Karpas-422 (cell line): Measurements from ENCODE around the gene HNRNPK. TPM values are rescaled to one million over a fixed set of nuclear protein-coding genes. Genes with fewer than 3 reads are reported as not detected.
A peak's percentile ranks its signal among the peaks of the same experiment; 100 is the strongest.

Experiments
- DNase-seq: peaks from one replicate; pipeline ENCODE4 v3.0.0-alpha.2; 2015
- H2AFZ ChIP-seq: fragments of 200-600 bp; sonication (generic); 2 replicates; pipeline ENCODE4 v1.6.1; 2014; ENCODE audit warnings: antibody characterized with exemption, low read length, mixed read lengths
- H3K27ac ChIP-seq: fragments of 200-600 bp; sonication (generic); 2 replicates; pipeline ENCODE4 v1.5.1; 2014; ENCODE audit warnings: mild to moderate bottlenecking, low read length, moderate library complexity
- H3K27me3 ChIP-seq: fragments of 200-600 bp; sonication (generic); 2 replicates; pipeline ENCODE4 v1.6.1; 2014; ENCODE audit warnings: low read length, mixed read lengths
- H3K36me3 ChIP-seq: fragments of 200-600 bp; sonication (generic); 2 replicates; pipeline ENCODE4 v1.6.1; 2014; ENCODE audit warnings: low read length, mixed read lengths; ENCODE audit not compliant: insufficient read depth
- H3K4me1 ChIP-seq: fragments of 200-600 bp; sonication (generic); 2 replicates; pipeline ENCODE4 v1.6.1; 2014; ENCODE audit warnings: mild to moderate bottlenecking, low read length, mixed read lengths
- H3K4me2 ChIP-seq: fragments of 200-600 bp; sonication (generic); 2 replicates; pipeline ENCODE4 v1.6.1; 2014; ENCODE audit warnings: low read length, low read depth, mild to moderate bottlenecking; ENCODE audit not compliant: poor library complexity, severe bottlenecking
- H3K4me3 ChIP-seq: fragments of 200-600 bp; sonication (generic); 2 replicates; pipeline ENCODE4 v1.5.1; 2014; ENCODE audit warnings: mild to moderate bottlenecking, antibody characterized with exemption, low read length, mixed read lengths
- H3K79me2 ChIP-seq: fragments of 200-600 bp; sonication (generic); 2 replicates; pipeline ENCODE4 v1.6.1; 2014; ENCODE audit warnings: mild to moderate bottlenecking, low read length, mixed read lengths
- H3K9ac ChIP-seq: fragments of 200-600 bp; sonication (generic); 2 replicates; pipeline ENCODE4 v1.6.0; 2014; ENCODE audit warnings: low read length
- H3K9me2 ChIP-seq: fragments of 200-600 bp; sonication (generic), shearing (Covaris generic); replicated peaks from 2 replicates; pipeline ENCODE4 v1.6.0; 2014; ENCODE audit warnings: mild to moderate bottlenecking, low read length, moderate library complexity; ENCODE audit not compliant: insufficient read depth
- H3K9me3 ChIP-seq: fragments of 300-700, 200-600 bp; sonication (generic); 2 replicates; pipeline ENCODE4 v1.6.1; 2014; ENCODE audit warnings: low read length, mixed read lengths
- H4K20me1 ChIP-seq: fragments of 200-600 bp; sonication (generic); 2 replicates; pipeline ENCODE4 v1.6.1; 2014; ENCODE audit warnings: mild to moderate bottlenecking, antibody characterized with exemption, low read length, low read depth; ENCODE audit not compliant: insufficient read depth
- total RNA-seq: library from RNA; depleted of rRNA; stranded (reverse); fragments of >200 nt; shearing (Covaris generic); gene quantifications from 2 replicates; pipeline ENCODE4 v1.2.3, GENCODE V29; 2014; ENCODE audit warnings: low replicate concordance

Gene HNRNPK
- total RNA-seq, 1 experiment from 2014 or later: 513 TPM

DNA sequence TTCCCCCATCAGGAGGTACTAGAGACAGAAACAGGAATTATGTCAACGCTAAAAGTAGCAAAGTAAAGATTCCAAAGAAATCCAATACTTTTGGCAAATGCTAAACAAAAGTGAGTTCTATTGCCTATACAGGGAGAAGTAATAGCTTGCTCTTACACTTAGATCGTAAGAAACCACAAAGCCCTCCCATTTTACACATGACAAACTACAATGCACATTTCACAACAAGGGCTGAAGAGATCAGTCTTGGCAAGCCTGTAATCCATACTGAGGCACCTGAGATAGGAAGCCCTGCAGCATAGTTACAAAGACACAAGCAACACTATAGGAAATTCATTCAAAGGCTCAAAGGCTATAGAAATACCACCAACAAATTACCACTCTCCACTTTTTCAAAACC is 7.7 kb downstream of the HNRNPK start:
- peaks cover 80% of the 10 kb centered on the region for H4K20me1 ChIP-seq
- no peak overlapping the region for H3K9ac ChIP-seq
- H3K79me2 ChIP-seq: peaks cover 35% of the 10 kb centered on the region
- H3K4me3 ChIP-seq: no peak overlapping the region
- no peak for DNase-seq
- peaks cover 91% of the 10 kb centered on the region for H3K36me3 ChIP-seq
- peaks cover 2% of the 10 kb centered on the region; the same call in 1 of the 2 replicates for H3K4me1 ChIP-seq
- H3K27me3 ChIP-seq: no peaks in the 10 kb centered on the region
- no peak overlapping the region for H3K4me2 ChIP-seq
- no peaks in the 10 kb centered on the region for H3K9me2 ChIP-seq
- H3K9me3 ChIP-seq: no peaks in the 10 kb centered on the region
- no peak overlapping the region for H2AFZ ChIP-seq
- no peak overlapping the region for H3K27ac ChIP-seq

DNA sequence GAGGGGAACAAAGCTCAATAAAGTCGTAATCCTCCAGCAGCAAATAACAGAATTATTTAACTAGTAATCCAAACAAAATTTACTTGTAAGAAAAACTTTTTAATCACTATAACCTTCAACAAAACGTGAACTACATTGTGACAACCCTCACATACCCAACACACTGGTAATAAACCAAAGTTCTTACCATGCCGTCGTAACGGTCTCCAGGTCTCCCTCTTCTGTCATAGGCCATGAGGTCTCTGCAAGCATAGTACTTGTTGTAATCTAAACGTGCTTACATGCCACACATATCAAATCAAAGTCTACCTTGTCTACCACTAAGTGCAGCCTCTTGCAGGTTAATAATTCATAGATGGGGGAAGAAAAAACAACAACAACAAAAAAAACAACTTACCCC is 8.5 kb downstream of the HNRNPK start:
- Histone ChIP-seq H3K9me2 (no peaks in the 10 kb centered on the region), H3K27ac (no peak overlapping the region), H2AFZ (no peak overlapping the region), H3K36me3 (peaks cover 88% of the 10 kb centered on the region), H3K4me3 (no peak overlapping the region), H3K9ac (no peak overlapping the region), H3K9me3 (no peaks in the 10 kb centered on the region), H3K79me2 (peaks cover 27% of the 10 kb centered on the region), H3K4me2 (no peak overlapping the region), H3K27me3 (no peaks in the 10 kb centered on the region), H3K4me1 (no peaks in the 10 kb centered on the region), H4K20me1 (peaks cover 78% of the 10 kb centered on the region)
- no peak for DNase-seq

DNA sequence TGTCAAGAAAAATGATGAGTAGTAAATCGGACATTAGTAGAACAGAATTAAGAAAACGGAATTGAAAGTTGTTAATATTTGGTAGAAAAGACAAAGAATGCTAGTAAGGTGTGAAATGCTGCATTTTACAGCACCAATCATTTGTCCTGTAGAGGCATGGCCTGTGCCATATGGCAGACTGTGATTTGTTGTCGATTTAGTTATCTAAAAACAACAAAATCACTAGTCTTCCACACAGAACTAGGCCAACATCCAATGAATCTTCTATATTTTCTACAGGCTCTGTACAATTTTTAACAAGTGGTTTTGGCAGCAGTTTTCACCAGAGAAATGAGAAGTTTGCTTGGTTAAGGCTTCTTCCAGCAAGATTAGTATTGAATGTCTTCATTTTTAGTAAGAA is 10.4 kb downstream of the HNRNPK start:
- H3K4me2 ChIP-seq: no peak overlapping the region
- no peaks in the 10 kb centered on the region for H3K9me3 ChIP-seq
- DNase-seq: no peak
- H3K4me1 ChIP-seq: no peaks in the 10 kb centered on the region
- H2AFZ ChIP-seq: no peak overlapping the region
- H4K20me1 ChIP-seq: peaks cover 66% of the 10 kb centered on the region
- no peaks in the 10 kb centered on the region for H3K9me2 ChIP-seq
- H3K27me3 ChIP-seq: no peaks in the 10 kb centered on the region
- H3K4me3 ChIP-seq: no peak overlapping the region
- H3K36me3 ChIP-seq: peaks cover 72% of the 10 kb centered on the region
- H3K9ac ChIP-seq: no peak overlapping the region
- H3K79me2 ChIP-seq: peaks cover 9% of the 10 kb centered on the region
- H3K27ac ChIP-seq: no peak overlapping the region

DNA sequence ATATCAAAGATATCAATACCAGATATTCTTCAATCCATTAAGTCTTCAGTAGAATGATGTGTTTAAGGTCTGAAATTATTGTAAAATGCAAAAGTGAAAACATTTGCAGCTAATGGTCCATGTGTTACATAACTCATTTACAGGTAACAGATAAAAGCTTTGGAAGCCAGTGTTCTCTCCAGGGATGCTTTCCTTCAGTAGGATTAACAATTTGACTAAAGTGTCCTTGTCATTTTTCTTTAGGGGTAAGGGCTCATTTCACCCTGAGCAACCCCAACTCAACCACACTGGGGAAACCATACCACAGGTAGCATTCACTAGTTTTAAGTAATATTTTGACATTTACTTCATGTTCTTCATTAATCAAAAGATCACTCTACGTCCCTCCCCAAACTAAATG is 12.9 kb downstream of the HNRNPK start:
- Histone ChIP-seq H3K9me3 (no peaks in the 10 kb centered on the region), H3K9ac (no peak overlapping the region), H3K9me2 (no peaks in the 10 kb centered on the region), H3K79me2 (no peaks in the 10 kb centered on the region; the same call in 1 of the 2 replicates), H3K4me3 (no peak overlapping the region), H4K20me1 (peaks cover 44% of the 10 kb centered on the region), H3K4me1 (no peaks in the 10 kb centered on the region), H2AFZ (no peak overlapping the region), H3K27ac (no peak overlapping the region), H3K27me3 (no peaks in the 10 kb centered on the region), H3K4me2 (no peak overlapping the region), H3K36me3 (peaks cover 47% of the 10 kb centered on the region)
- no peak for DNase-seq

DNA sequence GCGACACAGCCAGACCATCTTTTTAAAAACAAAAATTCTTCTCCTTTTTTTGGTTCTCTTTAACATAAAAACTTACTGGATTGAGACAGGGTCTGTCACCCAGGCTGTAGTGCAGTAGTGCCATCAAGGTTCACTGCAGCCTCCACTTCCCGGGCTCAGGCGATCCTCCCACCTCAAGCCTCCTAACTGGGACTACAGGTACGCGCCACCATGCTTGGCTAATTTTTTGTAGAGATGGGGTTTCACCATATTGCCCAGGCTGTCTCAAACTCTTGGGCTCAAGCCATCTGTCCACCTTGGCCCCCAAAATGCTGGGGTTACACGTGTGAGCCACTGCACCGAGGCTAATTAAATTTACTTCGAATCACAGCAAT is 13.8 kb downstream of the HNRNPK start:
- Histone ChIP-seq H2AFZ (no peak overlapping the region), H3K4me3 (no peak overlapping the region), H3K36me3 (peaks cover 38% of the 10 kb centered on the region), H3K9me3 (no peaks in the 10 kb centered on the region), H3K9ac (no peak overlapping the region), H3K4me2 (no peak overlapping the region), H3K9me2 (no peaks in the 10 kb centered on the region), H3K27ac (no peak overlapping the region), H4K20me1 (peaks cover 37% of the 10 kb centered on the region), H3K27me3 (no peaks in the 10 kb centered on the region), H3K79me2 (no peaks in the 10 kb centered on the region; the same call in 1 of the 2 replicates), H3K4me1 (no peaks in the 10 kb centered on the region)
- peak; percentile 63 for DNase-seq

DNA sequence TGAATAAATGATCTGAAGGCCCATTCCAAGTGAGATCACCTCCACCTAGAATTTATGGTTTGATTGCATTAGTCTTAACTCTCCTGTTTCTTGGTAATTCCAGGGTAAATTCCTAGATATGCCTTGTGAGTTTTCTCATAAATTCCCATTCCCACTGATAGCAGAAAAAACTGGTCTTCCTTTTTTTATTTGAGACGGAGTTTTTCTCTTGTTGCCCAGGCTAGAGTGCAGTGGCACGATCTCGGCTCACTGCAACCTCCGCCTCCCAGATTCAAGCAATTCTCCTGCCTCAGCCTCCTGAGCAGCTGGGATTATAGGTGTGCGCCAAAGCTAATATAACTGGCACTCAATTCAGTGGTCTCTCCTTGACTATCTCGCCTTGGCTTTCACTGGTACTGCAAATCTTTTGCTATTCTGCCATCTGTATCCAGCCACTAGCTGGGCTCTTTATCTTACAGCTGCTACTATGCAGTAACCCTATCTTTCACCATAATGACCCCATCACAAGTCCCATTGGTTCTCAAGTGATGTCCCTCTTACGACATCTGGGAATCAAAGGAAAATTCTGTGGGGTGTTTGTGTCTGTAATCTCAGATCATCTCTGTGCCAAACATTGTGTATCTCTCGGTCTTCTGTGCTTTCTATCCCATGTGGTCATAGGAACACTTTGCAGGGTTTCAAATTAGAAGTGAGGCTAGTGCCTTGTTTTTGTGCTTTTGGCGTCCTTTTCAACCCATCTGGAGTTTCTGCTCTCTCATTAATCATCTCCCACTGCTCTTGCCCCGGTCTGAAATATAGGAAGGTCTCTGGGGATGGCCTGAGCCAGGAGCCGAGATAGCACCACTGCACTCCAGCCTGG is 14.4 kb downstream of the HNRNPK start:
- Histone ChIP-seq H3K4me2 (no peak overlapping the region), H3K79me2 (no peaks in the 10 kb centered on the region; the same call in 1 of the 2 replicates), H3K9me2 (no peaks in the 10 kb centered on the region), H3K27ac (no peak overlapping the region), H4K20me1 (peaks cover 32% of the 10 kb centered on the region), H3K36me3 (peaks cover 32% of the 10 kb centered on the region), H3K27me3 (no peaks in the 10 kb centered on the region), H3K9me3 (no peaks in the 10 kb centered on the region), H3K4me1 (no peaks in the 10 kb centered on the region), H3K4me3 (no peak overlapping the region), H2AFZ (no peak overlapping the region), H3K9ac (no peak overlapping the region)
- DNase-seq: peak; percentile 59

DNA sequence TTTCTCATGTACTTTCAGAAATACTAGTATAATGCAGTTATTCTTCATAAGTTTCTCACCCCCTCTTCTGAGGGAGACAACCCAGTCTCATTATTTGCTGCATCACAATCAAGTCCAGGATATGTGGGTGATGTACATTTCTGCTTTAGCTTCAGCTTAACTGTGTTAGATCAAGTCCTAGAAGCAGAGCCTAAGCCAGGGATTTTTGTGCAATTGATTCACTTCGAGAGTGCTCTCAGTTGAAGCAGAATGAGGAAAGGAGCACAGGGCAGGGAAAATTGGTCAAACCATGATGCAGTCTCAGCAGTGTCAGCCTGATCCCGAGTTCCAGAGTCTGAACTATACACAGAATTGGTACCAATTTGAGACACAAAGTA is 15.1 kb downstream of the HNRNPK start:
- Histone ChIP-seq H3K4me3 (no peak overlapping the region), H3K9ac (no peak overlapping the region), H3K9me2 (no peaks in the 10 kb centered on the region), H4K20me1 (peaks cover 26% of the 10 kb centered on the region), H3K9me3 (no peaks in the 10 kb centered on the region), H2AFZ (no peak overlapping the region), H3K27me3 (no peaks in the 10 kb centered on the region), H3K4me2 (no peak overlapping the region), H3K27ac (no peak overlapping the region), H3K4me1 (no peaks in the 10 kb centered on the region), H3K36me3 (peaks cover 26% of the 10 kb centered on the region), H3K79me2 (no peaks in the 10 kb centered on the region)
- DNase-seq: peak; percentile 72

DNA sequence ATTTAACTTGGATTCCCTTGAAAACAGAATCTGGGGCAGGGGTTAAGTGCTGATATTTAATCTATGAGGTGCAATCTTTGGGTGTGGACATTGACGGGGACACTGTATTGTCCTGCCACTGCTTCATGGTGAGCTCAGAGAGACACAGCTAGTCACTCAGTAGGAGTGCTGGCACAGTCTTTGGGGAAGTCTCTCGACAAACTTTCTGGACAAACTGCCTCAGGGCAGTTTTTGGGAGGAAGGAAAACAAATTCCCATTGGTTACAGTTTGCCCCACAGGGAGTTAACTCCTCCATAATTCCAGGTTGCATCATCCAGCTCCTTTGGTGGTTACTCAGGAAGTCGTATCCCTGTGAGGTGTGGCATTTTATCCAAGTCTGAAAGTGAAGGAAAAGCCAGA is 17.9 kb downstream of the HNRNPK start:
- Histone ChIP-seq H3K79me2 (no peaks in the 10 kb centered on the region), H2AFZ (no peak overlapping the region), H3K9me3 (no peaks in the 10 kb centered on the region), H3K27me3 (no peaks in the 10 kb centered on the region), H3K9me2 (no peaks in the 10 kb centered on the region), H3K4me3 (no peak overlapping the region), H3K4me1 (peaks cover 3% of the 10 kb centered on the region), H4K20me1 (peaks cover 12% of the 10 kb centered on the region), H3K4me2 (no peak overlapping the region), H3K36me3 (peaks cover 7% of the 10 kb centered on the region; the same call in 1 of the 2 replicates), H3K27ac (no peak overlapping the region), H3K9ac (no peak overlapping the region)
- no peak for DNase-seq
